ENCODE measurements around the gene OPA1.

Gene OPA1

GRCh38 chr3:193592841-193593667, at the start of gene OPA1:
Gene OPA1 (plus strand): TSS chr3:193593208. CDS start chr3:193593378, 170 bp downstream.
- DNase-seq (ENCODE audit: low read depth in 2 of 2), result peak; percentile 89 to 91

- DNase-seq (ENCODE audit: low read depth in 2 of 2), result no peak
Observed at GRCh38 chr3:193544289-193544688, 48.7 kb upstream of the OPA1 start.

DNA sequence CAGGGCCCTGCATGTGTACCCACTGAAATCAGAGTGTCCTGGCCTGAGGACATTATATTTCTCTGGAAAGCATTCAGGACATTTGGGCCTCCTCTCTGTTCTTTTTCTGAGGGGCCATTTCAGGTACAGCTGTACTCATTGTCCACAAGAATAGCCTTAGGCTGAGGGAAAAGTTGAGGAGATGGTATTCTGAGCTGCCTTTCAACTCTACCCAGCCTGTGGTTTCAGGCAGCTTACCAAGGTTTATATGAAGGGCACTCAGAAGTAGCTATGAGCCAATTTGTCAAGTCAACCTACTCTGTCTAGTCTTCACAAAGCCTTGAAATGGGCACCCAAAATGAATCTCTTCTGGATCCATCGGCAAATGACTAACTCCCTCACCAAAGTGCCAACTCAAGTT, 47.7 kb upstream of the OPA1 start:
- no peak for DNase-seq (ENCODE audit: low read depth in 2 of 2)

GRCh38 chr3:193546129-193546528, 46.9 kb upstream of the OPA1 start:
- DNase-seq (ENCODE audit: low read depth in 2 of 2), result no peak

DNA sequence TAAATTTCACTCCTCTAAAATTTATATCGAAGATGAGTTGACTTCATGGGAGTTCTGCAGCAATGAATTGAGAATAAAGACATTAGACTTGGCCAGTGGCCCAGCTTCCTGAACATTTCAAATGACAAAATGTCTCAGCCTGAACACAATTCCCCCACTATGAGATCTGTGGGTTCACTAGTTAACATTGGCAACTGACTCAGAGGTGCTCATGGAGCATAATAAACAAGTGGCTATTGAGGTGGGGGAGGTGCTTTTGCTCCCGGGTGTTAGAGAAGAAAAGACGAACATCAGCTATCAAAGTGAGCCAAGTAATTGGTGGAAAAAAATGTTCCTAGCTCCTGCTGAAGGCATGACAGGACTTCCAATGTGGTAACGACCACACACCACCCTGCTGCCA, 44.6 kb upstream of the OPA1 start:
- DNase-seq (ENCODE audit: low read depth in 2 of 2), result no peak

DNA sequence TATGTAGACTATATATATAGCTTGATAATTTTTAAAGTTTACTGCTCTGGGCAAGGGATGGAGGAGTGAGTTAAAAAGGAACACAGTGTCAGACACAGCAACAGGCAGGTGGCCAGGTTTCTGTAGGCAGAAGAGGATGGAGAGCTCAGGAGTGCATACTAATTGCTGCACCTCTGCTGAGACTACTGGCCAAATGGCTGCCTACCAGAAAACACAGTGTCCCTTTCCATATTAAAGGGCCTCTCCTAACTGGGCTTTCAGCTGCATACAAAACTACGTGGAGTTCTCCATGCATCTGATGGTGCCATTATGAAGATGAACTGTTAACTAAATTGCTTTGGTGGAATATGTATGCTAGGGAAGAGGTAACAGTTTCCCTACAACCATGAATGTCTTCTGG, 40.1 kb upstream of the OPA1 start:
- DNase-seq (ENCODE audit: low read depth in 2 of 2), result no peak

DNA sequence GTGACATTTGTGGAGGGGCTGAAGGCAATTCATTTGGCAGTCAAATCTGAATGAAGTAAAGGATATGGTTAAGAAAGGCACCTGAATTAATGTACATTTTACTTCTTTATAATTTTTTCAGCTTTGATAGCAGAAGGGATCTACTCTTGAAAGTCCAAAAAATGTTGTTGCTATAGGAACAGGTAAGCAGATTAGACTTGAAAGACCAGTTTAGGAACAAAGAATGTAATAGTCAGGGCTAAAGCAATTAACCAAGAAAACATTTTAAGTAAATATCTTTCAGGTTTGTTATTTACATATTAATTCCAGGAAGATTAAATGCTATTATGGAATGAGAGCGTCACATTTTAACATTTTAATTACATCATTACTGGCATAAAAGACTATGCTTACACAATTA, 39.4 kb upstream of the OPA1 start:
- no peak for DNase-seq (ENCODE audit: low read depth in 2 of 2)

DNA sequence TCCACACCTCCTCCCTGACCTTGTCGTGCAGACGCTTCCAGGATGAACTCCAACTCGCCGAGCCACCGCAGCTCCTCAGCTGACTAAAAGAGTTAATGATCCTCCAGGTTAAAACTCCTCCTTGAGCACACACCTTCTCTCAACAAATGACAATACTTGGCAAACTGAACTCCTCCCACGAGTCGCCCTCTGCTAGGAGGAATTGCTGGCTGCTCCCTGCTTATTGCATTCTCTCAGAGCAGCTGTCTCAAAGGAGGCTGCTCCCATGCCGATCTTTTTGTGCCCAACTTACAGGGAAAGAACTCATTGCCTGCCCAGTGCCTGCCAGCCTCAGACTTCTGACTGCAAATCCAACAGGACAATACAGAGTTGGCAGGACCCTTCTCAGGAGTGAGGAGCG, 38.2 kb upstream of the OPA1 start, which contains the start of gene ATP13A4:
ATP13A4 (minus strand) TSS at position 85 of the 400 bp plus-strand sequence. CDS start 96 bp downstream, outside the sequence.
- no peak for DNase-seq (ENCODE audit: low read depth in 2 of 2)

DNA sequence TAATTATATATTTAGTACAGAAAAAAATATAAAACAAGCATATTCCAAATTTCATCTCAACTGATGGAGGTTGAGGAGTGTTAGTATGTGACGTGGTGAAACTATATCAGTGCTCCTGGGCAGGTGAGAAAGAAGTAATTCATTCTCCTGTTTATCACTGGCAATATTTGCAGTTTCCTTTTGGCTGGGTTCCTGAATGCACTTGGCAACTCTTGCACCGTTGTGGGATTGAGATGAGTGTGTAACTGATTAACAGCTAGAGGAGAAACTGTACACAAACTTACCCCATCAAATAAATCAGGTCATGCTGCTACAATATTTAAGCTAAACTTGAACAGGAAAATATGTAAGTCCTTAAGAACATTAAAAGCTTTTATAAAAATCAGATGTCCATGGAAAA, 36.2 kb upstream of the OPA1 start:
- DNase-seq (ENCODE audit: low read depth in 2 of 2), result no peak

DNA sequence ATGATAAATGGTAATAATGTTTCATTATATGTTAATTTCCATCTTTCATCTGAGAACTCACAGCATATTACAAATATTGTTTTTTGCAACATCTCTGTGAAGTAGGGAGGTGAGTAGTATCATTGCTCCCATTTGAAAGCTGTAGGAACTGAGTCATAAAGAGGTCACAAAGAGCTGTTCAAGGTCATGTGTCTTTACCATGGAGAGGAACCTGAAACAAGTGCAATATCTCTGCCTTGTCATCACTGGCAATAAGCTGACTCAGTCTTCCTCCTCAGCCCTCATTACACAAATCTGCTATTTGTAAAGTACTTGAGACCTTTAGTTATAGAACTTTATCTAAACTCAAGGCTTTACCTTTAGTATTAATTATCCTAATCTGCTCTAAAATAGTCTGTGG, 33.9 kb upstream of the OPA1 start:
- no peak for DNase-seq (ENCODE audit: low read depth in 2 of 2)

DNA sequence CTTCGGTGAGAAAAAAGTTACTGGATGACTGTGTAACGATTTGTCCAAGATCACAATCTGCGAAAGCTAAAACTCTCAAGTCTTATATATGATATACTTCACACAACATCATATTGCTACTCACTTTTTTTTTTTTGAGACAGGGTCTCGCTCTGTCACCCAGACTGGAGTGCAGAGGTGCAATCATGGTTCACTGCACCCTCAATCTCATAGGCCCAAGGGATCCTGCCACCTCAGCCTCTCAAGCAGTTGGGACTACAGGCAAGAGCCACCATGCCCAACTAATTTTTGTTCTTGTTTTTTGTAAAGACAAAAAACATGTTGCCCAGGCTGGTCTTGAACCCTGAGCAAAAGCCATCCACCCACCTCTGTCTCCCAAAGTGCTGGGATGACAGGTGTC, 32.9 kb upstream of the OPA1 start:
- DNase-seq (ENCODE audit: low read depth in 2 of 2), result no peak

DNA sequence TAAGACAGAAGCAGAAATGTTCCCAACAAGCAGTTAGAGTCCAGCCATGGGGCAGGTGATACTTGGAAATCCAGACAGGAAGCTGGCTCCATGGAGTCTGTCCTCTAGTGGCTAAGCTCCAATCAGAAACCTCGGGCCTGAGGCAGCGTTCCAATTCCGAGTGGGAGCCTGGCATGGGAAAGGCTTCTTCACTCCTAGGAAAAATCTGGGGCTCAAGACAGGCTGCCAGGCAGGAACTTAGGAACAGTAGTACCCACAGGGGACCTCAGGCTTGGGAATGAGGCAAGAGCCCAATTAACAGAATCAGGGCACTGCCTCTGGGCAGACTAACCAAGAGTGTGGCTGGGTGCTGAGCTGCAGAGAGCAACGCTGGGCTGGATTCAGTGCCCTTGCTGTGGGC, 32.1 kb upstream of the OPA1 start:
- no peak for DNase-seq (ENCODE audit: low read depth in 2 of 2)

DNA sequence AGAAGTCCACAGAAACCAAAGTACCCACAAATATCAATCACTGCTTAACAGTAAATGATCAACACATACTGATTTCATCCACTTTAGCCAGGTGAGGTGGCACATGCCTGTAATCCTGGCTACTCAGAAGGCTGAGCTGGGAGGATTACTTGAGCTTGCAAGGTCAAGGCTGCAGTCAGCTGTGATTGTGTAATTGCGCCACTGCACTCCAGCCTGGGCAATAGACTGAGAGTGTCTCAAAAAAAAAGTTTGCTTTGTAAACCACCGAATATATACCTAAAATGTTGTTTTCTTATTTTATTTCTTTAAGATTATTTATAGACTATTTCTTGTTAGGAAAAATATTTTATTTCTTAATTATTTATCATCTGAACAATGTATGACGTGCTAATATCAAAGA, 29.6 kb upstream of the OPA1 start:
- DNase-seq (ENCODE audit: low read depth in 2 of 2), result no peak

- DNase-seq (ENCODE audit: low read depth in 2 of 2), result no peak
Observed at GRCh38 chr3:193564012-193564411, 29.0 kb upstream of the OPA1 start.

- no peak for DNase-seq (ENCODE audit: low read depth in 2 of 2)
Observed at GRCh38 chr3:193569119-193569518, 23.9 kb upstream of the OPA1 start.

DNA sequence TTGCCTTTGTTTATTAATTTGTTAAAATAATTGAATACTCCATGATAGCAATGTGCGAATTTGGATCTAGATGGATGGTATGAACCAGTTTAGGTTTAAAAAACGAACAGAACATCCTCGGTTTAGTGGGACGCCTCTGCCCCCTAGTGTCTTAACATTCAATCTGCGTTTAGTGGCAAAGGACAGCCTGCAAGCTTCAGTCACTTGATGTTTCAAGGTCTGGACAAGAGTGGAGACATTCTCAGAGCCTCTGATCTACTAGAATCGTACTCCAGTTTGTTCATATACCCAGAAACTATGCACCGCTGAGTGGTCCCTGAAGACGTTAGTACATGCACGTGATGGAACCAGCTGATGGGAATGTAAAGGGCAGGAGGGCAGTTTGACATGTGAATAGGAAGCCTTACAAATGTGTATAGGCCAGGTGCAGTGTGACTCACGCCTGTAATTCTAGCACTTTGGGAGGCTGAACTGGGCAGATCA, 20.5 kb upstream of the OPA1 start:
- DNase-seq (ENCODE audit: low read depth in 2 of 2), result peak; percentile 20 to 36

DNA sequence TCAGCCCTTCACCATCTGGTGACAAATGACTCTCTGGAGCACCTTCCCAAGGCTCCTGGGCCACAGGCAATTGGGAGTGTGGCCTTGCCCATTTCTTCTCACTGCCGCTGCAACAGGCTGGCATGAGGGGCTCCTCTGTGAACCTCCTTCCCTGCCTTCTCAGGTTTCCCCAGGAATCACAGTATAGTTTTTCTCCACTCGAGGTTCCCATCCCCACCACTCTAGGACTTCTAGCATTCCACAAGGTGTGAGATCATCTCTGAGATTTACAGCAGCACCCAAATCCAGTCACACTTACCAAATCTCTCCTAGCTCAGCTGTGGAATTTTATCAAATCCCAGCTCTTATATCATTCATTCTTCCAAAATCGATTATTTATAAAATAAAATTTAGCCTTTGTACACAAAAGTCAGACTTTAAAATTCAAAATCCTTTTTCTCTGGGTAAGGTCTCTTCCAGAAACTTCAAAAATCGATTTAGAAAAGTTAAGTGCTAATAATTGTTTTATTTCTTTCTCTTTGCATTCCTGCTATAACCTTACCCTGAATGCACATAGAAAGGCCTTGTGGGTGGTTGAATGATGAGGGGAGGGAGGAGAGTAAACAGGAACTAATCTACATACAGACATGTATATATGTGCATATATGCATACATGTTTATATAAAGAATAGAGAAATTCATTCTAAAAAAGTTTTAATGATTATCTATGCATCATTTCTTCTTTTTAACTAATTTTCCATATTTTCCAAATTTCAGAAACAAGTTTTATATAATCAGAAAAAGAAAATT, 19.4 kb upstream of the OPA1 start:
- DNase-seq (ENCODE audit: low read depth in 2 of 2), result no peak

DNA sequence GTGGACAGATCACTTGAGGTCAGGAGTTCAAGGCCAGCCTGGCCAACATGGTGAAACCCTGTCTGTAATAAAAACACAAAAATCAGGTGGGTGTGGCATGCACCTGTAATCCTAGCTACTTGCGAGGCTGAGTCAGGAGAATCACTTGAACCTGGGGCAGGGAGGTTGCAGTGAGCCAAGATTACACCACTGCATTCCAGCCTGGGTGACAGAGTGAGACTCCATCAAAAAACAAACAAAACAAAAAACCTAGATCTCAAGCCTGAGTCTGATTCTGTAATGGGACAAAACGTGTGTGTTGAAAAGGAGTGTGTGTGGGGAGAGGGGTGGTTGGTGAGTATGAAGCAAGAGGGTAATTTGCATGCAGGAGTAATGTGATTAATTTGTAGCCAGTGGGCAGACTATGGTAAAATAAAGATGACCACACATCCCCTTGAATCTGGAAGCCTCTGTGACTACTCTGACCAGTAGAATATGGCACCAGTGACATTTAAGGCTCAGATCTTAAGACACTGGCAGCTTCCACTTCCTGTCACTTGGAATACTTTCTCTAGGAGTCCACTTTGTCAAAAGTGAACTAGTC, 18.4 kb upstream of the OPA1 start:
- DNase-seq (ENCODE audit: low read depth in 2 of 2), result no peak

DNA sequence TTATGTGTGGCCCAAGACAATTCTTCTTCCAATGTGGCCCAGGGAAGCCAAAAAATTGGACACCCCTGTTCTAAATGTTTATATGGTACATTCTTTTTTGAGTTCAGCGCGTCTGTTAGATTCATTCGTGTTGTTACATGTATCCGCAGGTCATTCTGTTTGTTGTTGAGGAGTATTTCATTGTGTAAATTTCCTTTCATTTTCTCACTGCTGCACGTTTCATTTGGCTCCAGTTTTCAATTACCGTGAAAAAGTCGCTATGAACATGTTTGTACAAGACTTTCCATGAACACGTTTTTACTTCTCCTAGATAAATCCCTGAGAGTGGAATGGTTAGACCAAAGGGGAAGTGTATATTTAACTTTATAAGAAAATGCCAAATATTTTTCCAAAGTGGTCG, 7.5 kb upstream of the OPA1 start:
- DNase-seq (ENCODE audit: low read depth in 2 of 2), result no peak

- no peak for DNase-seq (ENCODE audit: low read depth in 2 of 2)
Observed at GRCh38 chr3:193586526-193586925, 6.5 kb upstream of the OPA1 start.

GRCh38 chr3:193589129-193589528, 3.9 kb upstream of the OPA1 start:
- no peak for DNase-seq (ENCODE audit: low read depth in 2 of 2)

GRCh38 chr3:193589616-193590015, 3.4 kb upstream of the OPA1 start:
- DNase-seq (ENCODE audit: low read depth in 2 of 2), result no peak

Data from stimulated activated CD4-positive, alpha-beta T cell treated with anti-CD3 and anti-CD28 coated beads, Interleukin-15, amount 100 ng/mL, for 48 hours (primary cell).